ENCODE measurements around the gene AKT1S1. TPM values are rescaled to one million over a fixed set of nuclear protein-coding genes. Genes with fewer than 3 reads are reported as not detected.

AKT1S1 gene
- total and polyA plus RNA-seq, 7 donors: 48.0 to 103 (median 57.7) TPM

DNA sequence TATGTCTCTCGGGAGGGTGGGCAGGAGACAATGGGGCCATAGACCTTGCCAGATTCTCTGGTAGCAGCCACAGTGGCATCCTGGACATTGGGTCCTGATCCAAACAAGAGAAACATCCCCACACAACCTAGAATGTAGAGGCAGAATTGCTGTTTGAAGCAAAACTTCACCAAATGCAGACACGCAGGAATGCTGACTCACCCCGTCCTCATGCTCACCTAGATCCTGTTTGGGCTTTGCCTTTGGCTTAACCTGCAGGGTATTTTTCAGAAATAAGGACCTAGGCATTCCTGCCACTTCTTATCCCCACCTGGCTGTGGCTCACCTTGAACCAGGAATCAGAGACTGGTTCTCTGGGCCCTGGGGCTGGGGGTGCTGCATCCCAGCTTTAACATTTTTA, 7.6 kb upstream of the AKT1S1 start:
- Histone ChIP-seq H3K4me3 (no peak overlapping the region), H3K27me3 (ENCODE audit: insufficient read depth in 3 of 3, low read length in 2 of 3) (no peaks in the 10 kb centered on the region), H3K9me3 (no peaks in the 10 kb centered on the region), H3K4me1 (peaks cover 1% of the 10 kb centered on the region), H3K36me3 (ENCODE audit: insufficient read depth in 1 of 2, low read depth in 1 of 2) (peaks cover 14 to 93% of the 10 kb centered on the region in 2 donors), H3K27ac (no peak overlapping the region)
- no peak for ATAC-seq
- no peak for TF ChIP-seq CTCF (IDR thresholded peaks at IDR 0.05)
- 92 to 97% (median 97%) methylated on average over 3 of the region's 3 CpGs for WGBS, 3 donors
- intact Hi-C loops (cut with DNase I): no loop called here
- DNase-seq: no peak

GRCh38 chr19:49884109-49884508, 7.0 kb upstream of the AKT1S1 start:
- peaks cover 14 to 96% of the 10 kb centered on the region in 2 donors for H3K36me3 ChIP-seq (ENCODE audit: insufficient read depth in 1 of 2, low read depth in 1 of 2)
- H3K4me1 ChIP-seq: peaks cover 4% of the 10 kb centered on the region
- intact Hi-C loops (cut with DNase I): no loop called here
- no peak overlapping the region for H3K27ac ChIP-seq
- no peak for ATAC-seq
- H3K27me3 ChIP-seq (ENCODE audit: insufficient read depth in 3 of 3, low read length in 2 of 3): no peaks in the 10 kb centered on the region
- peak in 1 of 2 donors; percentile 54 for DNase-seq
- no peak overlapping the region for H3K4me3 ChIP-seq
- 92 to 97% (median 93%) methylated on average over 12 to 18 of the region's 18 CpGs for WGBS, 3 donors
- H3K9me3 ChIP-seq: no peaks in the 10 kb centered on the region
- TF ChIP-seq CTCF (IDR thresholded peaks at IDR 0.05): no peak

- TF ChIP-seq CTCF (IDR thresholded peaks at IDR 0.05): no peak
- H3K27me3 ChIP-seq (ENCODE audit: insufficient read depth in 3 of 3, low read length in 2 of 3): no peaks in the 10 kb centered on the region
- peaks cover 14 to 96% of the 10 kb centered on the region in 2 donors for H3K36me3 ChIP-seq (ENCODE audit: insufficient read depth in 1 of 2, low read depth in 1 of 2)
- no peak for DNase-seq
- WGBS, 3 donors: 94 to 98% (median 98%) methylated on average over 5 of the region's 5 CpGs
- no peak overlapping the region for H3K27ac ChIP-seq
- no peak for ATAC-seq
- no peaks in the 10 kb centered on the region for H3K9me3 ChIP-seq
- intact Hi-C loops (cut with DNase I): no loop called here
- H3K4me1 ChIP-seq: peaks cover 14% of the 10 kb centered on the region
- H3K4me3 ChIP-seq: no peak overlapping the region
These were observed 5.9 kb upstream of the AKT1S1 start for GRCh38 chr19:49883094-49883493.

DNA sequence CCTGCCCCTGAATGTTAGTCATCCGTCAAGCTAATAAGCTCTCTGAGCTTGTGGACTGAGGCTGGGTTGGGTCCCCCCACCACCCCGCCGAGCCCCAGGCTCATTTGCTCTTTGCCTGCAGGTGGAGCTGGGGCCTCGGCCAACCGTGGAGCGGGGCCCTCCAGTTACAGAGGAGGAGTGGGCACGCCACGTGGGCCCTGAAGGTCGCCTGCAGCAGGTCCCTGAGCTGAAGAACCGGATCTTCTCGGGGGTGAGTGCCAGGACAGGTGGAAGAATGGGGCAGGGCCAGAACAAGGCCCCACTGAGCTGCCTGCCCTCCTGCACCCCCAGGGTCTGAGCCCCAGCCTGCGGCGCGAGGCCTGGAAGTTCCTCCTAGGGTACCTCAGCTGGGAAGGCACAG, 5.5 kb upstream of the AKT1S1 start:
- WGBS, 3 donors: 97 to 98% (median 98%) methylated on average over 14 of the region's 14 CpGs
- H3K27ac ChIP-seq: no peak overlapping the region
- no peak overlapping the region for H3K4me3 ChIP-seq
- peaks cover 14 to 91% of the 10 kb centered on the region in 2 donors for H3K36me3 ChIP-seq (ENCODE audit: insufficient read depth in 1 of 2, low read depth in 1 of 2)
- DNase-seq (no peak), ATAC-seq (no peak)
- no peaks in the 10 kb centered on the region for H3K27me3 ChIP-seq (ENCODE audit: insufficient read depth in 3 of 3, low read length in 2 of 3)
- no peaks in the 10 kb centered on the region for H3K9me3 ChIP-seq
- intact Hi-C loops (cut with DNase I): no loop called here
- TF ChIP-seq CTCF (IDR thresholded peaks at IDR 0.05): no peak
- peaks cover 15% of the 10 kb centered on the region for H3K4me1 ChIP-seq

DNA sequence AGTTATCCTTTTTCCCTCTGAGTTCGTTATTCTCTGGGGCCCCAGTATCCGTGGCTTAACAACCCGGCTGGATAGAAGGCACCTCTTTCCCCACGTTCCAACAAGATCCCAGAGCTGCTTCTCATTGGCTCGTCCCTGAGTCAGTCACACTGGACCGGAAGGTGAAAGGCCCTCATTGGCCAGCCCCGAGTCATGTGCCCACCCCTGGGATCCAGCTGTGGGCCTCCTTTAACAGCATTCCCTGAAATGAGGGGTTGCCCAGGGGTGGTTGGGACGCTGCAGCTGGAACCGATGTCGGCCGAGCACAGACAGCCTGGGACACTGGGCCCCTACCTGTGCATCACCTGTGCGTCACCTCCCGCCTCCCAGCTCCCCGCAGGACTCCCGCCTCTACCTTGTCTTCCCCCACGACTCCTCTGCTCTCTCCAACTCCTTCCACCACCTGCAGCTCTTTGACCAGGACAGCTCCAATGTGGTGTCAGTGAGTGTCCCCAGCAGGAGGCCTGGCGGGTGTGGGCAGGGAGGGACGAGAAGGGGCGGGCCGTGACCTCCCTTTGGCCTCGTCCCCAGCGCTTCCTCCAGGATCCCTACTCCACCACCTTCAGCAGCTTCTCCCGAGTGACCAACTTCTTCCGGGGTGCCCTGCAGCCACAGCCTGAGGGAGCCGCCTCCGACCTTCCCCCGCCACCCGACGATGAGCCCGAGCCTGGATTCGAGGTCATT, 4.7 kb upstream of the AKT1S1 start:
- peaks cover 15% of the 10 kb centered on the region for H3K4me1 ChIP-seq
- no peak for TF ChIP-seq CTCF (IDR thresholded peaks at IDR 0.05)
- no peak overlapping the region for H3K27ac ChIP-seq
- DNase-seq: peak in 1 of 2 donors; percentile 52
- intact Hi-C loops (cut with DNase I): no loop called here
- 84 to 87% (median 85%) methylated on average over 31 of the region's 31 CpGs for WGBS, 3 donors
- no peaks in the 10 kb centered on the region for H3K9me3 ChIP-seq
- H3K27me3 ChIP-seq (ENCODE audit: insufficient read depth in 3 of 3, low read length in 2 of 3): no peaks in the 10 kb centered on the region
- no peak for ATAC-seq
- peaks cover 14 to 83% of the 10 kb centered on the region in 2 donors for H3K36me3 ChIP-seq (ENCODE audit: insufficient read depth in 1 of 2, low read depth in 1 of 2)
- H3K4me3 ChIP-seq: no peak overlapping the region

Measured in psoas muscle (tissue), 8 donors.